H9 (cell line): Measurements from ENCODE around the gene TMCO4. TPM values are rescaled to one million over a fixed set of nuclear protein-coding genes. Genes with fewer than 3 reads are reported as not detected.

Experiments used
- DNase-seq: peaks from one replicate; pipeline ENCODE4 v3.0.0-alpha.2; 2017
- H2AFZ ChIP-seq: one replicate; pipeline ENCODE4 v1.6.1; 2013; ENCODE audit warnings: mild to moderate bottlenecking, low read length, control low read depth, moderate library complexity
- H2AK5ac ChIP-seq: 2 replicates; pipeline ENCODE4 v1.6.1; 2013; ENCODE audit warnings: low read length, control low read depth, mixed read lengths; ENCODE audit not compliant: insufficient read length
- H2BK120ac ChIP-seq: one replicate; pipeline ENCODE4 v1.6.1; 2013; ENCODE audit warnings: low read depth, mild to moderate bottlenecking, low read length, control low read depth, inconsistent platforms; ENCODE audit not compliant: poor library complexity, severe bottlenecking
- H2BK12ac ChIP-seq: 2 replicates; pipeline ENCODE4 v1.6.1; 2013; ENCODE audit warnings: low read length, control low read depth, mixed read lengths, low read depth; ENCODE audit not compliant: insufficient read length
- H2BK15ac ChIP-seq: 2 replicates; pipeline ENCODE4 v1.6.1; 2013; ENCODE audit warnings: low read depth, low read length, control low read depth
- H2BK20ac ChIP-seq: one replicate; pipeline ENCODE4 v1.6.1; 2013; ENCODE audit warnings: low read depth, mild to moderate bottlenecking, low read length, control low read depth, inconsistent platforms; ENCODE audit not compliant: poor library complexity, severe bottlenecking
- H2BK5ac ChIP-seq: 2 replicates; pipeline ENCODE4 v1.6.1; 2013; ENCODE audit warnings: low read length, control low read depth, mixed read lengths; ENCODE audit not compliant: insufficient read length
- H3K14ac ChIP-seq: 2 replicates; pipeline ENCODE4 v1.6.1; 2013; ENCODE audit warnings: low read length, control low read depth; ENCODE audit not compliant: insufficient read depth
- H3K18ac ChIP-seq: 2 replicates; pipeline ENCODE4 v1.6.1; 2013; ENCODE audit warnings: low read depth, mild to moderate bottlenecking, mixed read lengths, low read length, control low read depth; ENCODE audit not compliant: insufficient read length
- H3K23ac ChIP-seq: 2 replicates; pipeline ENCODE4 v1.6.1; 2013; ENCODE audit warnings: low read length, control low read depth, mixed read lengths, low read depth; ENCODE audit not compliant: insufficient read length
- H3K23me2 ChIP-seq: 2 replicates; pipeline ENCODE4 v1.6.1; 2013; ENCODE audit warnings: low read depth, mild to moderate bottlenecking, mixed read lengths, low read length, control low read depth; ENCODE audit not compliant: insufficient read length, poor library complexity, severe bottlenecking
- H3K27ac ChIP-seq: 2 replicates; pipeline ENCODE4 v1.5.1; 2013; ENCODE audit warnings: low read length, control low read depth, mixed read lengths, low read depth; ENCODE audit not compliant: insufficient read length
- H3K27me3 ChIP-seq: 2 replicates; pipeline ENCODE4 v1.6.1; 2013; ENCODE audit warnings: low read length, control low read depth, inconsistent platforms; ENCODE audit not compliant: insufficient read depth
- H3K4ac ChIP-seq: 2 replicates; pipeline ENCODE4 v1.6.1; 2013; ENCODE audit warnings: low read depth, mild to moderate bottlenecking, control low read depth, inconsistent platforms, low read length, moderate library complexity
- H3K4me1 ChIP-seq: 2 replicates; pipeline ENCODE4 v1.6.1; 2013; ENCODE audit warnings: low read length, control low read depth, inconsistent platforms; ENCODE audit not compliant: insufficient read depth
- H3K4me2 ChIP-seq: 2 replicates; pipeline ENCODE4 v1.6.1; 2013; ENCODE audit warnings: low read length, control low read depth, mixed read lengths; ENCODE audit not compliant: insufficient read length, insufficient read depth
- H3K56ac ChIP-seq: 2 replicates; pipeline ENCODE4 v1.6.1; 2013; ENCODE audit warnings: low read depth, mild to moderate bottlenecking, mixed read lengths, low read length, control low read depth; ENCODE audit not compliant: insufficient read length
- H3K79me1 ChIP-seq: 2 replicates; pipeline ENCODE4 v1.6.1; 2013; ENCODE audit warnings: low read depth, mild to moderate bottlenecking, moderate library complexity, low read length, control low read depth, inconsistent platforms; ENCODE audit not compliant: insufficient read depth, poor library complexity, severe bottlenecking
- H3K79me2 ChIP-seq: 2 replicates; pipeline ENCODE4 v1.6.1; 2013; ENCODE audit warnings: low read length, control low read depth, inconsistent platforms; ENCODE audit not compliant: insufficient read depth
- H3K9ac ChIP-seq: 2 replicates; pipeline ENCODE4 v1.6.1; 2013; ENCODE audit warnings: low read length, control low read depth, mixed read lengths; ENCODE audit not compliant: insufficient read length; ENCODE audit errors: extremely low read depth
- H3K9me3 ChIP-seq: one replicate; pipeline ENCODE4 v1.6.1; 2013; ENCODE audit warnings: low read depth, low read length, inconsistent platforms; ENCODE audit not compliant: control insufficient read depth
- H3T11ph ChIP-seq: one replicate; pipeline ENCODE4 v1.6.1; 2013; ENCODE audit warnings: mild to moderate bottlenecking, low read length, control low read depth, inconsistent platforms
- H4K20me1 ChIP-seq: one replicate; pipeline ENCODE4 v1.6.1; 2013; ENCODE audit not compliant: control insufficient read depth, insufficient read length, insufficient read depth
- H4K5ac ChIP-seq: 2 replicates; pipeline ENCODE4 v1.6.1; 2013; ENCODE audit warnings: low read depth, mild to moderate bottlenecking, mixed read lengths, low read length, control low read depth; ENCODE audit not compliant: insufficient read length
- H4K8ac ChIP-seq: replicated peaks from 2 replicates; pipeline ENCODE4 v1.6.1; 2013; ENCODE audit warnings: low read length, control low read depth, mixed read lengths, low read depth; ENCODE audit not compliant: insufficient read length
- H4K91ac ChIP-seq: 2 replicates; pipeline ENCODE4 v1.6.1; 2013; ENCODE audit warnings: low read depth, mild to moderate bottlenecking, moderate library complexity, mixed read lengths, low read length, control low read depth; ENCODE audit not compliant: insufficient read length
- H3K27ac Mint-ChIP-seq, 3 experiments: 2 replicates in 2 of 3; 3 replicates in 1 of 3; pipeline ENCODE4 v1.8.0; 2020 to 2021; ENCODE audit warnings: mixed read lengths in 3 of 3, mild to moderate bottlenecking in 1 of 3, moderate library complexity in 1 of 3
- H3K27me3 Mint-ChIP-seq: 2 replicates; pipeline ENCODE4 v1.8.0; 2021; ENCODE audit warnings: low read depth, mild to moderate bottlenecking, moderate library complexity, mixed read lengths
- H3K36me3 Mint-ChIP-seq, 3 experiments: 2 replicates in 2 of 3; 3 replicates in 1 of 3; pipeline ENCODE4 v1.8.0; 2020 to 2021; ENCODE audit warnings: low read depth in 3 of 3, mixed read lengths in 3 of 3; ENCODE audit not compliant: insufficient read depth in 1 of 3
- H3K4me1 Mint-ChIP-seq, 2 experiments: 2 replicates each; pipeline ENCODE4 v1.8.0; 2020; ENCODE audit warnings: mixed read lengths in 2 of 2
- H3K4me3 Mint-ChIP-seq, 2 experiments: 2 replicates in 1 of 2; 3 replicates in 1 of 2; pipeline ENCODE4 v1.8.0; 2020 to 2021; ENCODE audit warnings: mild to moderate bottlenecking in 2 of 2, mixed read lengths in 2 of 2, moderate library complexity in 1 of 2
- H3K9me3 Mint-ChIP-seq, 2 experiments: 2 replicates in 1 of 2; 3 replicates in 1 of 2; pipeline ENCODE4 v1.8.0; 2020; ENCODE audit warnings: mild to moderate bottlenecking in 2 of 2, mixed read lengths in 2 of 2, moderate library complexity in 1 of 2
- WGBS: extraction: QIAGEN DNeasy Blood & Tissue Kit; methylation state at CpG from one replicate; pipeline ENCODE4 v1.1.7; 2013; ENCODE audit warnings: missing lambda C conversion rate, low lambda C conversion rate, mixed read lengths; ENCODE audit not compliant: insufficient read length; ENCODE audit errors: extremely low coverage; 5-methylcytosine and 5-hydroxymethylcytosine counted together
- total RNA-seq: library from RNA; stranded (reverse); gene quantifications from 2 replicates; pipeline ENCODE4 v1.2.1, GENCODE V29; 2021
- TF ChIP-seq, protein P1 (sequence below): fragments of 200-600 bp; sonication (generic); conservative IDR thresholded peaks from 3 replicates; pipeline ENCODE4 v1.8.0; 2021; ENCODE audit warnings: antibody characterized with exemption, mild to moderate bottlenecking

The TMCO4 gene
- total RNA-seq, 1 experiment from 2014 or later, result 4.0 TPM

- no peak overlapping the region for H3K14ac ChIP-seq
- H4K20me1 ChIP-seq, result no peaks in the 10 kb centered on the region
- H3K18ac ChIP-seq, result no peak overlapping the region
- H3K56ac ChIP-seq, result no peak overlapping the region
- H3T11ph ChIP-seq, result no peak overlapping the region
- no peak overlapping the region for H2BK120ac ChIP-seq
- H3K27me3 ChIP-seq, result no peaks in the 10 kb centered on the region
- no peak for DNase-seq
- H2BK15ac ChIP-seq, result no peak overlapping the region
- H4K8ac ChIP-seq, result no peak overlapping the region
- H3K27me3 Mint-ChIP-seq, result peaks cover 6% of the 10 kb centered on the region; the same call in 1 of the 2 replicates
- no peak overlapping the region for H3K23ac ChIP-seq
- no peak overlapping the region for H4K91ac ChIP-seq
- no peak overlapping the region for H3K27ac ChIP-seq
- TF ChIP-seq, protein P1, sequence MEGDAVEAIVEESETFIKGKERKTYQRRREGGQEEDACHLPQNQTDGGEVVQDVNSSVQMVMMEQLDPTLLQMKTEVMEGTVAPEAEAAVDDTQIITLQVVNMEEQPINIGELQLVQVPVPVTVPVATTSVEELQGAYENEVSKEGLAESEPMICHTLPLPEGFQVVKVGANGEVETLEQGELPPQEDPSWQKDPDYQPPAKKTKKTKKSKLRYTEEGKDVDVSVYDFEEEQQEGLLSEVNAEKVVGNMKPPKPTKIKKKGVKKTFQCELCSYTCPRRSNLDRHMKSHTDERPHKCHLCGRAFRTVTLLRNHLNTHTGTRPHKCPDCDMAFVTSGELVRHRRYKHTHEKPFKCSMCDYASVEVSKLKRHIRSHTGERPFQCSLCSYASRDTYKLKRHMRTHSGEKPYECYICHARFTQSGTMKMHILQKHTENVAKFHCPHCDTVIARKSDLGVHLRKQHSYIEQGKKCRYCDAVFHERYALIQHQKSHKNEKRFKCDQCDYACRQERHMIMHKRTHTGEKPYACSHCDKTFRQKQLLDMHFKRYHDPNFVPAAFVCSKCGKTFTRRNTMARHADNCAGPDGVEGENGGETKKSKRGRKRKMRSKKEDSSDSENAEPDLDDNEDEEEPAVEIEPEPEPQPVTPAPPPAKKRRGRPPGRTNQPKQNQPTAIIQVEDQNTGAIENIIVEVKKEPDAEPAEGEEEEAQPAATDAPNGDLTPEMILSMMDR, result no peak
- no peak overlapping the region for H3K4me3 Mint-ChIP-seq
- H3K23me2 ChIP-seq, result no peaks in the 10 kb centered on the region
- H3K79me2 ChIP-seq, result no peaks in the 10 kb centered on the region
- peaks cover 0 to 3% of the 10 kb centered on the region in 2 experiments; a peak in 1 of 4 replicates for H3K4me1 Mint-ChIP-seq
- no peak overlapping the region for H3K4me2 ChIP-seq
- H2BK20ac ChIP-seq, result no peak overlapping the region
- H4K5ac ChIP-seq, result no peak overlapping the region
- no peaks in the 10 kb centered on the region; a peak in 1 of 7 replicates for H3K36me3 Mint-ChIP-seq
- H2BK5ac ChIP-seq, result no peak overlapping the region
- H3K4ac ChIP-seq, result no peak overlapping the region
- H2BK12ac ChIP-seq, result no peak overlapping the region
- no peaks in the 10 kb centered on the region for H3K9me3 ChIP-seq
- no peaks in the 10 kb centered on the region for H3K4me1 ChIP-seq
- no CpG with 5 or more reads among the region's 10 CpGs for WGBS
- no peak overlapping the region for H2AK5ac ChIP-seq
- peaks cover 0 to 6% of the 10 kb centered on the region in 2 experiments; a peak in 2 of 5 replicates for H3K9me3 Mint-ChIP-seq
- H3K79me1 ChIP-seq, result no peaks in the 10 kb centered on the region
- no peak overlapping the region for H3K9ac ChIP-seq
- no peak overlapping the region for H3K27ac Mint-ChIP-seq
- no peak overlapping the region for H2AFZ ChIP-seq
Observed at GRCh38 chr1:19754482-19754881, 45.2 kb downstream of the TMCO4 start.
